OCI-LY1 (cell line): ENCODE data around the gene HDC.

Experiments used
- H2AFZ ChIP-seq: fragments of 200-600 bp; sonication (generic), shearing (Covaris generic); 2 replicates; pipeline ENCODE4 v1.6.0; 2014; ENCODE audit warnings: antibody characterized with exemption, mild to moderate bottlenecking, low read length
- H3F3A ChIP-seq: fragments of 200-600 bp; sonication (generic), shearing (Covaris generic); 2 replicates; pipeline ENCODE4 v1.6.0; 2014; ENCODE audit warnings: mild to moderate bottlenecking, antibody characterized with exemption, low read length, moderate library complexity; ENCODE audit not compliant: insufficient read depth
- H3K27ac ChIP-seq: fragments of 200-600 bp; sonication (generic); 2 replicates; pipeline ENCODE4 v1.5.1; 2014; ENCODE audit warnings: low read length, mixed run types, mild to moderate bottlenecking, low read depth; ENCODE audit not compliant: poor library complexity, severe bottlenecking
- H3K27me3 ChIP-seq: fragments of 200-600 bp; sonication (generic); 2 replicates; pipeline ENCODE4 v1.6.0; 2014; ENCODE audit warnings: antibody characterized with exemption, mild to moderate bottlenecking, low read length, moderate library complexity; ENCODE audit not compliant: insufficient read depth
- H3K36me3 ChIP-seq: fragments of 200-600 bp; sonication (generic); 2 replicates; pipeline ENCODE4 v1.6.1; 2014; ENCODE audit warnings: mild to moderate bottlenecking, antibody characterized with exemption, low read length, moderate library complexity, mixed read lengths; ENCODE audit not compliant: insufficient read depth
- H3K4me1 ChIP-seq: fragments of 200-600 bp; sonication (generic); 2 replicates; pipeline ENCODE4 v1.5.1; 2014; ENCODE audit warnings: mild to moderate bottlenecking, low read length, moderate library complexity; ENCODE audit not compliant: insufficient read depth, severe bottlenecking
- H3K4me2 ChIP-seq: fragments of 200-600 bp; sonication (generic), shearing (Covaris generic); 2 replicates; pipeline ENCODE4 v1.6.1; 2014; ENCODE audit warnings: low read length
- H3K4me3 ChIP-seq: fragments of 200-600 bp; sonication (generic); 2 replicates; pipeline ENCODE4 v1.5.1; 2014; ENCODE audit warnings: low read length, low read depth, mild to moderate bottlenecking, mixed read lengths; ENCODE audit not compliant: poor library complexity, severe bottlenecking
- H3K79me2 ChIP-seq: fragments of 200-600 bp; shearing (Covaris generic); 2 replicates; pipeline ENCODE4 v1.6.1; 2016; ENCODE audit warnings: mixed run types, low read length, mixed read lengths; ENCODE audit not compliant: insufficient read depth
- H3K9ac ChIP-seq: fragments of 200-600 bp; sonication (generic), shearing (Covaris generic); 2 replicates; pipeline ENCODE4 v1.6.1; 2014; ENCODE audit warnings: mild to moderate bottlenecking, low read length, mixed read lengths
- H3K9me2 ChIP-seq: fragments of 200-600 bp; sonication (generic), shearing (Covaris generic); 2 replicates; pipeline ENCODE4 v1.6.1; 2014; ENCODE audit warnings: low read depth, mild to moderate bottlenecking, low read length, mixed read lengths
- H3K9me3 ChIP-seq: fragments of 200-600 bp; shearing (Covaris generic); 2 replicates; pipeline ENCODE4 v1.6.1; 2014; ENCODE audit warnings: low read length, mixed read lengths
- H4K20me1 ChIP-seq: fragments of 200-600 bp; sonication (generic), shearing (Covaris generic); 2 replicates; pipeline ENCODE4 v1.6.0; 2016; ENCODE audit warnings: mild to moderate bottlenecking, low read length; ENCODE audit not compliant: insufficient read depth
- CTCF ChIP-seq: fragments of 200-600 bp; sonication (generic), shearing (Covaris generic); IDR thresholded peaks from 2 replicates; pipeline ENCODE4 v1.5.1; 2017; ENCODE audit warnings: mild to moderate bottlenecking, antibody characterized with exemption, low read length, moderate library complexity, mixed read lengths
- EZH2 ChIP-seq: fragments of 200-600 bp; sonication (generic), shearing (Covaris generic); IDR thresholded peaks from 2 replicates; pipeline ENCODE4 v1.8.0; 2017; ENCODE audit warnings: borderline replicate concordance, mixed run types, mild to moderate bottlenecking, antibody characterized with exemption, low read length, moderate library complexity, mixed read lengths

Gene HDC

GRCh38 chr15:50225938-50226337 is 39.6 kb downstream of the HDC start:
- TF ChIP-seq EZH2 = no peak
- H3K36me3 ChIP-seq = no peaks in the 10 kb centered on the region
- H3F3A ChIP-seq = no peaks in the 10 kb centered on the region
- H3K9ac ChIP-seq = no peak overlapping the region
- no peak overlapping the region for H2AFZ ChIP-seq
- no peaks in the 10 kb centered on the region for H3K9me2 ChIP-seq
- H3K79me2 ChIP-seq = no peaks in the 10 kb centered on the region
- no peak overlapping the region for H3K4me2 ChIP-seq
- H3K4me1 ChIP-seq = no peaks in the 10 kb centered on the region
- no peaks in the 10 kb centered on the region for H3K27me3 ChIP-seq
- H3K9me3 ChIP-seq = no peaks in the 10 kb centered on the region
- H3K27ac ChIP-seq = no peak overlapping the region
- H4K20me1 ChIP-seq = no peaks in the 10 kb centered on the region
- no peak overlapping the region for H3K4me3 ChIP-seq

- no peak for TF ChIP-seq CTCF
- TF ChIP-seq EZH2 = no peak
- Histone ChIP-seq H3K79me2 (no peaks in the 10 kb centered on the region), H3K4me2 (no peak overlapping the region), H3K9me2 (no peaks in the 10 kb centered on the region), H3F3A (no peaks in the 10 kb centered on the region), H3K27me3 (no peaks in the 10 kb centered on the region), H3K9ac (no peak overlapping the region), H4K20me1 (no peaks in the 10 kb centered on the region), H3K9me3 (no peaks in the 10 kb centered on the region), H3K27ac (no peak overlapping the region), H2AFZ (no peak overlapping the region), H3K4me1 (no peaks in the 10 kb centered on the region), H3K36me3 (no peaks in the 10 kb centered on the region), H3K4me3 (no peak overlapping the region)
Observed at GRCh38 chr15:50225057-50225456, 40.5 kb downstream of the HDC start.

- Histone ChIP-seq H3K9ac (no peak overlapping the region), H3K27ac (no peak overlapping the region), H2AFZ (no peak overlapping the region), H3K27me3 (no peaks in the 10 kb centered on the region), H3K9me3 (no peaks in the 10 kb centered on the region), H3F3A (no peaks in the 10 kb centered on the region), H3K4me2 (no peak overlapping the region), H3K4me3 (no peak overlapping the region), H3K79me2 (no peaks in the 10 kb centered on the region), H3K4me1 (no peaks in the 10 kb centered on the region), H3K9me2 (no peaks in the 10 kb centered on the region), H3K36me3 (no peaks in the 10 kb centered on the region), H4K20me1 (no peaks in the 10 kb centered on the region)
- TF ChIP-seq CTCF (no peak), EZH2 (no peak)
Observed at GRCh38 chr15:50224606-50225005, 40.9 kb downstream of the HDC start.

GRCh38 chr15:50222181-50222580 is 43.3 kb downstream of the HDC start:
- Histone ChIP-seq H3K9me3 (no peaks in the 10 kb centered on the region), H3K4me1 (no peaks in the 10 kb centered on the region), H4K20me1 (no peaks in the 10 kb centered on the region), H3K9ac (no peak overlapping the region), H3K9me2 (no peaks in the 10 kb centered on the region), H3K79me2 (no peaks in the 10 kb centered on the region), H3K36me3 (no peaks in the 10 kb centered on the region), H3K27ac (no peak overlapping the region), H3K27me3 (no peaks in the 10 kb centered on the region), H3K4me3 (no peak overlapping the region), H3K4me2 (no peak overlapping the region), H3F3A (no peaks in the 10 kb centered on the region), H2AFZ (no peak overlapping the region)
- TF ChIP-seq CTCF = no peak
- no peak for TF ChIP-seq EZH2
